GM19328 (cell line): ENCODE data around the gene ZNF423.

Experiments used
- ATAC-seq: cut with Tn5 transposase; IDR thresholded peaks from one replicate; pipeline ENCODE4 v1.9.1; 2021; ENCODE audit warnings: mild to moderate bottlenecking, moderate library complexity; ENCODE audit not compliant: unreplicated experiment

ZNF423 gene

GRCh38 chr16:49786926-49787557 lies 68.9 kb downstream of the ZNF423 start:
- ATAC-seq, result no peak

GRCh38 chr16:49785970-49786369 lies 69.9 kb downstream of the ZNF423 start:
- ATAC-seq, result no peak

- ATAC-seq, result no peak
Measured at GRCh38 chr16:49782405-49782804, 73.5 kb downstream of the ZNF423 start.

- no peak for ATAC-seq
Measured at GRCh38 chr16:49781401-49781800, 74.5 kb downstream of the ZNF423 start.

GRCh38 chr16:49780433-49780832 lies 75.5 kb downstream of the ZNF423 start:
- ATAC-seq, result no peak

- no peak for ATAC-seq
Measured at GRCh38 chr16:49779979-49780378, 75.9 kb downstream of the ZNF423 start.

- no peak for ATAC-seq
Measured at GRCh38 chr16:49778202-49778930, 77.5 kb downstream of the ZNF423 start.

GRCh38 chr16:49776734-49777133 lies 79.2 kb downstream of the ZNF423 start:
- no peak for ATAC-seq

- ATAC-seq, result no peak
Measured at GRCh38 chr16:49776085-49776595, 79.8 kb downstream of the ZNF423 start.

- ATAC-seq, result no peak
Measured at GRCh38 chr16:49775581-49775980, 80.3 kb downstream of the ZNF423 start.

- ATAC-seq, result no peak
Measured at GRCh38 chr16:49775018-49775417, 80.9 kb downstream of the ZNF423 start.

- ATAC-seq, result no peak
Measured at GRCh38 chr16:49773534-49774475, 82.1 kb downstream of the ZNF423 start.

- ATAC-seq, result no peak
Measured at GRCh38 chr16:49767998-49768397, 87.9 kb downstream of the ZNF423 start.

- no peak for ATAC-seq
Measured at GRCh38 chr16:49767414-49767813, 88.5 kb downstream of the ZNF423 start.

GRCh38 chr16:49766225-49766624 lies 89.7 kb downstream of the ZNF423 start:
- ATAC-seq, result no peak

- no peak for ATAC-seq
Measured at GRCh38 chr16:49763826-49764225, 92.1 kb downstream of the ZNF423 start.

GRCh38 chr16:49760815-49761214 lies 95.1 kb downstream of the ZNF423 start:
- ATAC-seq, result no peak

GRCh38 chr16:49757559-49758069 lies 98.3 kb downstream of the ZNF423 start:
- ATAC-seq, result no peak

- ATAC-seq, result no peak
Measured at GRCh38 chr16:49756775-49757558, 98.9 kb downstream of the ZNF423 start.
